ENCODE results near the gene INCA1.

INCA1 gene

GRCh38 chr17:4938688-4939545, 58.4 kb downstream of the INCA1 start:
- peak; percentile 57 for FAIRE-seq
- DNase-seq (ENCODE audit: insufficient read length, low spot score) = no peak
